ENCODE results near the gene VAV2. TPM values are rescaled to one million over a fixed set of nuclear protein-coding genes. Genes with fewer than 3 reads are reported as not detected.

The VAV2 gene
- total and polyA plus RNA-seq, 9 of the 15 experiments (the other 6 are each of a cell fraction or from before 2014, with no cell fraction given): 0.01 to 2.7 (median 1.0) TPM; not detected in 1

- TF ChIP-seq TRIM24 (IDR thresholded peaks at IDR 0.05) (no peak), PCBP1 (IDR thresholded peaks at IDR 0.05; ENCODE audit: low read depth, low read length, poor library complexity, severe bottlenecking) (no peak), NEUROD1 (IDR thresholded peaks at IDR 0.05; ENCODE audit: borderline replicate concordance, low read depth, low read length, partially characterized antibody) (no peak), SIN3B (IDR thresholded peaks at IDR 0.05; ENCODE audit: low read depth) (peak; percentile 16; the same call in 1 of the 2 replicates), RBBP5 (IDR thresholded peaks at IDR 0.05; ENCODE audit: borderline replicate concordance, insufficient read depth, low read length, poor library complexity, severe bottlenecking) (peak; percentile 10), NFE2L1 (tag; IDR thresholded peaks at IDR 0.05; ENCODE audit: borderline replicate concordance, low read depth) (no peak), MAFF (IDR thresholded peaks at IDR 0.05; ENCODE audit: low read length) (no peak), ZNF830 (CRISPR knock-in tag; IDR thresholded peaks at IDR 0.05) (no peak), ZBTB17 (CRISPR knock-in tag; IDR thresholded peaks at IDR 0.05) (no peak), EWSR1 (IDR thresholded peaks at IDR 0.05; ENCODE audit: borderline replicate concordance, low read depth, partially characterized antibody) (no peak), LCOR (CRISPR knock-in tag; IDR thresholded peaks at IDR 0.05) (no peak), YY1 (IDR thresholded peaks at IDR 0.05; ENCODE audit: borderline replicate concordance in 1 of 3, control insufficient read depth in 1 of 3, extremely low read depth in 1 of 3, insufficient read depth in 3 of 3, insufficient read length in 1 of 3, insufficient replicate concordance in 2 of 3, low read depth in 1 of 3, low read length in 2 of 3) (peak in 1 of 3 experiments; percentile 43), CCNT2 (IDR thresholded peaks at IDR 0.05; ENCODE audit: borderline replicate concordance, extremely low read depth, insufficient read length, low read depth, low read length) (peak; percentile 25), HNRNPLL (IDR thresholded peaks at IDR 0.05; ENCODE audit: low read depth, low read length, poor library complexity, severe bottlenecking) (peak; percentile 47), SPI1 (IDR thresholded peaks at IDR 0.05; ENCODE audit: borderline replicate concordance, low read depth, low read length) (no peak), SMARCA4 (IDR thresholded peaks at IDR 0.05) (no peak), ZNF707 (CRISPR knock-in tag; conservative IDR thresholded peaks at IDR 0.05) (no peak), TFAP4 (CRISPR knock-in tag; IDR thresholded peaks at IDR 0.05; ENCODE audit: borderline replicate concordance) (no peak)
Observed at GRCh38 chr9:133991964-133992779, at the start of gene VAV2 (continued).

All from K562 (cell line).